Fibroblast of skin of left quadriceps (primary cell): ENCODE results near the gene CETP.

ENCODE experiments used
- DNase-seq, 2 experiments: peaks; one replicate each; pipeline ENCODE4 v3.0.0-alpha.2; 2013; ENCODE audit warnings: low read depth in 2 of 2

The CETP gene

GRCh38 chr16:56961851-56962281 lies at the start of gene CETP:
Gene CETP, plus strand, starts transcription at chr16:56961950. Its CDS starts 30 bp downstream, at chr16:56961980.
- DNase-seq: no peak

GRCh38 chr16:56912746-56913708 lies 48.7 kb upstream of the CETP start:
- DNase-seq: peak in 1 of 2 experiments; percentile 36

GRCh38 chr16:56914896-56915295 lies 46.9 kb upstream of the CETP start:
- no peak for DNase-seq

- DNase-seq: no peak
These were observed 46.2 kb upstream of the CETP start for GRCh38 chr16:56915336-56916119.

- DNase-seq: no peak
These were observed 45.0 kb upstream of the CETP start for GRCh38 chr16:56916571-56917403.

- DNase-seq: no peak
These were observed 43.2 kb upstream of the CETP start for GRCh38 chr16:56918467-56919012.

- no peak for DNase-seq
These were observed 42.5 kb upstream of the CETP start for GRCh38 chr16:56919099-56919800.

- no peak for DNase-seq
These were observed 40.2 kb upstream of the CETP start for GRCh38 chr16:56921571-56921970.

GRCh38 chr16:56923481-56924091 lies 38.2 kb upstream of the CETP start:
- peak in 1 of 2 experiments; percentile 36 for DNase-seq

- DNase-seq: no peak
These were observed 34.3 kb upstream of the CETP start for GRCh38 chr16:56927471-56927870.

- no peak for DNase-seq
These were observed 32.1 kb upstream of the CETP start for GRCh38 chr16:56929639-56930038.

GRCh38 chr16:56930486-56931270 lies 31.1 kb upstream of the CETP start:
- no peak for DNase-seq

- DNase-seq: no peak
These were observed 30.4 kb upstream of the CETP start for GRCh38 chr16:56931271-56931891.

- DNase-seq: peak; percentile 97
These were observed 29.6 kb upstream of the CETP start, which contains the start of gene HERPUD1 for GRCh38 chr16:56931892-56932720. Gene HERPUD1, plus strand, starts transcription at chr16:56932142. Its CDS starts 103 bp downstream, at chr16:56932245.

- no peak for DNase-seq
These were observed 28.8 kb upstream of the CETP start for GRCh38 chr16:56932721-56933619.

- no peak for DNase-seq
These were observed 27.7 kb upstream of the CETP start for GRCh38 chr16:56933828-56934598.
